Kidney glomerular epithelial cell (primary cell): ENCODE results near the gene PAXIP1.

ENCODE experiments used
- DNase-seq: peaks from one replicate; lab custom pipeline; 2025; lab: John Stamatoyannopoulos, UW

PAXIP1 gene

GRCh38 chr7:154990964-154991540 lies 11.9 kb downstream of the PAXIP1 start:
- DNase-seq: no peak

- DNase-seq: no peak
Observed at GRCh38 chr7:154987571-154987970, 15.4 kb downstream of the PAXIP1 start.

- DNase-seq: no peak
Observed at GRCh38 chr7:154986200-154986945, 16.6 kb downstream of the PAXIP1 start.

- DNase-seq: no peak
Observed at GRCh38 chr7:154985230-154985629, 17.7 kb downstream of the PAXIP1 start.

GRCh38 chr7:154984601-154985188 lies 18.2 kb downstream of the PAXIP1 start:
- DNase-seq: no peak

GRCh38 chr7:154978017-154978416 lies 24.9 kb downstream of the PAXIP1 start:
- DNase-seq: no peak

GRCh38 chr7:154977250-154977649 lies 25.7 kb downstream of the PAXIP1 start:
- DNase-seq: no peak

GRCh38 chr7:154976844-154977243 lies 26.1 kb downstream of the PAXIP1 start:
- DNase-seq: no peak

GRCh38 chr7:154975984-154976383 lies 26.9 kb downstream of the PAXIP1 start:
- no peak for DNase-seq

- no peak for DNase-seq
Observed at GRCh38 chr7:154973381-154973780, 29.5 kb downstream of the PAXIP1 start.

- DNase-seq: no peak
Observed at GRCh38 chr7:154968336-154969001, 34.5 kb downstream of the PAXIP1 start.

- no peak for DNase-seq
Observed at GRCh38 chr7:154967401-154967955, 35.4 kb downstream of the PAXIP1 start.

GRCh38 chr7:154965014-154965413 lies 37.9 kb downstream of the PAXIP1 start:
- no peak for DNase-seq

- no peak for DNase-seq
Observed at GRCh38 chr7:154960063-154960790, 42.7 kb downstream of the PAXIP1 start.

GRCh38 chr7:154956427-154956826 lies 46.5 kb downstream of the PAXIP1 start:
- DNase-seq: no peak

GRCh38 chr7:154953006-154953684 lies 49.8 kb downstream of the PAXIP1 start:
- peak; percentile 18 for DNase-seq

GRCh38 chr7:154950960-154951359 lies 52.0 kb downstream of the PAXIP1 start:
- no peak for DNase-seq

GRCh38 chr7:154947604-154948003 lies 55.3 kb downstream of the PAXIP1 start:
- DNase-seq: no peak

GRCh38 chr7:154946166-154946565 lies 56.8 kb downstream of the PAXIP1 start:
- no peak for DNase-seq

GRCh38 chr7:154943906-154944305 lies 59.0 kb downstream of the PAXIP1 start:
- DNase-seq: no peak

- no peak for DNase-seq
Observed at GRCh38 chr7:154942691-154943090, 60.2 kb downstream of the PAXIP1 start.
